HG02610 (cell line): Measurements from ENCODE around the gene AGXT.

Source experiments
- ATAC-seq: cut with Tn5 transposase; IDR thresholded peaks from one replicate; pipeline ENCODE4 v1.9.1; 2021; ENCODE audit warnings: mild to moderate bottlenecking, moderate library complexity; ENCODE audit not compliant: unreplicated experiment

The AGXT gene

DNA sequence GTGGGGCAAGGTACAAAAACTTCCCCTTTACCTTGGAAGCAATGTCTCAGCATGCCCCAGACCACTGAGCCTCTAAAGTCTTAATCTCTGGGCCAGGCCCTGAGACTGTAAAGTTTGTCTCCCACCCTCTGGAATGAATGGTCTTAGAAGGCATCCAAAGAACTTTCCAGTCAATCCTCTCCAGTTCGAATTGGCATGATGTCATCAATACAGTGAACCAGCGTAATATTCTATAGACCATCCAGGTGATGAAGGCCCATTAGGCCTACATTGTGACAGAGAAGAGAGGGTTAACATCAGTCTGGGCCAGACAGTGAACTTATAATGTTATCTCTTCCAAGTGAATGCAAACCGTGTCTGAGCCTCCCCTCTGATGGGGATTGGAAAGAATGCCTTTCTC, 16.1 kb downstream of the AGXT start:
- no peak for ATAC-seq

DNA sequence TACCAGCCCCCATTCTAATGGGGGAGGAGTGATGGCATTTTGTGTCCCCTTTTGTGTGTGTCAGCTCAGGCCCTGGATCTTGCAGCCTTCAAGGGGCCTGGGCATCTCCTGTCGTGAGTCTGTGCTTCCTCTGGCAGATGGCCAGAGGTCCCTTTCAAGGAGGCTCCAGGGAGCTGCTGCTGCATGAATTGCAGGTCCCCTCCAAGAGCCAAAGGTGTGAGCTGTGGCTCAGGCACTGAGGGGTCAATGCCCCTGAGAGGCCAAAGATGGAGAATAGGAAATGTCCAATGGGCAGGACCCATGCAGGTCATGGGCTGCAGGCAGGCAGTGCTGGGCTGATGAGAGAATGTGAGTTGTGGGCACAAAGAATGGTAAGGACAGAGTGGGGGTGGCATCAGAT, 16.9 kb downstream of the AGXT start:
- ATAC-seq: no peak

DNA sequence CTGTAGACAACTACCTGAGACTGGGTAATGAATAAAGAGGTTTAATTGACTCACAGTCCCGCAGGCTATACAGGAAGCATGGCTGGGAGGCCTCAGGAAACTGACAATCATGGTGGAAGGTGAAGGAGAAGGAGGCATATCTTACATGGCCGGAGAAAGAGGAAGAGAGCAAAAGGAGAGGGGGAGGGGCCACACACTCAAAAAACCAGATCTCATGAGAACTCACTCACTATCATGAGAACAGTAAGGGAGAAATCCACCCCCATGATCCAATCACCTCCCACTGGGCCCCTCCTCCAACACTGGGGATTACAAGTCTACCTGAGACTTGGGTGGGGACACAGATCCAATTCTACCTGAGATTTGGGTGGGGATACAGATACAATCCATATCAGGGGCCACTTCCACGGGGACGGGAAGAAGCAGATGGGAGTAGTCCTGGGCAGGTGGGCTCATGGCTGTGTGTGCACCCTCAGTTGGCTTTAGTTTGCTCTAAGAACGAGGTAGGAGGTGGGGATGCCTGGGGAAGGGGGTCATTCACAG, 17.5 kb downstream of the AGXT start:
- ATAC-seq: no peak

DNA sequence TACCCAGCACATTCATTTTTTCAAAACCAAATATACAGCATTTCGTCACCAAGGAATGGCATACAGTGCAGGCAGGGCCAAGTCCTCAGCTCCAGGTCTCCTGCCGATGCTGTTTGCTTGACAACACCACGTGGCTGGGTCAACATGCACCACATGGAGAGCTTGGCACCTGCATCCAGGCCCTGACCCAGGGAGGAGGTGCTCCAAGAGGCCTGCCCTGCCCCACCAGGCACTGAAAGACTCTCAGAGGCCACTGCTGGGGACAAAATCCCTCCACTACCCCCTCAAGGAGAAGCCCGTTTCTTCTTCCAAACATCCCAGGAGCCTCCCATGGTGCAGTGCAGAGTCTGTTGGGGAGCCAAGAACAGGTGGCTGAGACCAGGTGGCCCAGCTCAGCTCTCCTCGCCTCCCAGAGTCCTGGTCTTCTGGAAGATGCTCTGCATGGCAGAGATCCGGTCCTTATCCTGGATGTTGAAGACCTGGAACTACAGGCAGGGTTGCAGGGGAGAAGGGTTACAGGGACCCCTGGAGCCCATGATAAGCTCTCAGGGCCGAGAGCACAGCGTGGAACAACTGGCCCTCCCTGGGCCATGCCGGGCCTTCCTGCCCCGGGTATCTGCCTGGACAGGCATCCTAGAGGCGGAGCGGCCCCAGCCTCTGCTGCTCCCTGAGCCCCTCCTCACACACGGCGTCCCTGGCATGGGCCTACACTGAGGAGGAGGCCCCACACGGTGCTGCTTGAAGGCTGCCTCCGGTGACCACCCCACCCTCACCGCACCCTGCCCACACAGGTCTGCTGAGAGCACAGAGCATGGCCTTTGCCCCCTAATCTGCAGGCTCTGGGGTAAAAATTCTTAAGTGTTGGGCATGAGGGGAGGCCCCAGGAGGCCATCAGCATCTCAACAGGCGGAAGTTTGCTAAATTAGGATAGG, 18.3 kb downstream of the AGXT start:
- no peak for ATAC-seq

DNA sequence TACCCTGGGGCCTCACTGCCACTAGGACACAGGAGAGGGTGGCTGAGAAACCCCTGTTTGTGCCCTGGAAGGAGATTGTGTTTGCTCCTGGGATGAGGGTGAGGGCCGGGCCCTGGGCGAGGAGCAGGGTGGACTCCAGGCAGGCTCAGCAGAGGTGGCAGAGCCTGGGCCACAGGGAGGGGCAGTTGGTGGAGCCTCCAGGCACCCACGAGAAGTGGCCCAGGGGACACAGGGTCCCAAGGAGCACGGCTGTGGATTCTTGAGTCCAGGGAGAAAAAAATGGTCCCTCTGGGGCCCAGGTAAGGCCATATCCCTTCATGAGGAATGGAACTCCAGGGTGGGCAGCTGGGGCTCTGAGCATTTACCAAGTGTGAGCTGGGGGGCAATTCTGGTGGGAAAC, 19.0 kb downstream of the AGXT start:
- ATAC-seq: no peak

DNA sequence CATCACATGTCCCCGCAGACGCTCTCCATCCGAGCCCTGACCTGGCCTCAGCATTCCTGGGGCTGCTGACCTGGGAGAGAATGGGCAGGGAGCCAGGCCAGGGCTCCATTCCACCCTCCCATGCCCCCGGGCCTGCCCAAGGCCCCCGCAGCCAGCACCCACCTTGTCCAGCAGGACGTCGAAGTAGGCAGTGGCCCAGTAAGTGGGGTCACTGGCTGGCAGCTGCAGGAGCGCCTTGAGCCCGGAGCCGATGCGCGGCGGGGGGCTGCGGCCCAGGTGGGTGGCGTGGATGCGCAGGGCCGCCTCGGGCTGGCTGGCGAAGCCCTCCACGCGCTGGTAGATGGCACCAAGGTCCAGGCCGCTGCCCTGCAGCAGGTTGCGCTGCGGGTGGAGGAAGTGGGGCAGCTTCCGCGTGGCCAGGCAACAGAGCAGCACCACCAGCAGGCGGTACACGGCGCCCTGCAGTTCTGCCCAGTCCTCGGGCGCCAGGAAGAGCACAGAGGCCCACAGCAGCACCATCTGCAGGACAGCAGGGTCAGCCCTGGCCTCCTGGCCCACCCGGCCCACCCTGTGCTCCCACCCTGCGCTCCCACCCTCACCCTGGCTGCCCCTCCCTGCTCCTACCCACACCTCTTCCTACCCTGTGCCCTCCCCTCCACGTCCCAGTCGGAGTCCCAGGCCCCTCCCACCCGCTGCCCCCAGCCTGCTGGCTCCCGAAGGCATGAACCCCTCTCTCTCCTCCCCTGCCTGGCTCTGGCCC, 19.7 kb downstream of the AGXT start:
- no peak for ATAC-seq

DNA sequence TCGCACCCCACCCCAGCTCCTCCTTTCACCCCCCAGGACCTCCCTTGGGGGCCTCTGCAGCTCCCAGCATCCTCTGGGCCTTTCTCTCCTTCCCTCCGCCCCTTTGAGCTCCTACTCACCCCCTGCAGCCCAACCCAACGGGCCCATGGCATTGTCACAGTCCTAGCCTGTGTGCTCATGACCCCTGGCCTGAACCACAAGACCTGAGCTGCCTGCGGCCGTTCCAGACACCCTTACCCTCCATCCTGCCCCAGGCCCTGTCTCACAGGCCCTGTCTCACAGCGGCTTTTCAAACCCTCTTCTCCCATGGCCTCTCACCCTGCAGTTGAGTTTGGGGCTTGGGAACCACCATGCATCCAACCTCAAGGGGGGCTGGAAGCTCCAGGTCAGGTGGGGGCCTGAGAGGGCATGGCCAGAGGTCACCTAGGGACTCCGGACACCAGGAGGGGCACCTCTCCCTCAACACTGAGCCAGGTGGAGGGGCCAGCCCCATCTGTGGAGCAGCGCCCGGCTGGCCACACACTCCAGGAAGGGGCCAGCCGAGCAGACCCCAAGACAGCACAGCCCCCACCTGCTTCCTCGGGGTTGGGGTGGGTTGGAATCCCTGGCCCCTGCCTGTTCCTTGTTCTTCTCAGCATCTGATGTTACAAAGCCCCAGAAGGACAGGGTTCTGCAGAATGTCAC, 20.4 kb downstream of the AGXT start:
- ATAC-seq: no peak

DNA sequence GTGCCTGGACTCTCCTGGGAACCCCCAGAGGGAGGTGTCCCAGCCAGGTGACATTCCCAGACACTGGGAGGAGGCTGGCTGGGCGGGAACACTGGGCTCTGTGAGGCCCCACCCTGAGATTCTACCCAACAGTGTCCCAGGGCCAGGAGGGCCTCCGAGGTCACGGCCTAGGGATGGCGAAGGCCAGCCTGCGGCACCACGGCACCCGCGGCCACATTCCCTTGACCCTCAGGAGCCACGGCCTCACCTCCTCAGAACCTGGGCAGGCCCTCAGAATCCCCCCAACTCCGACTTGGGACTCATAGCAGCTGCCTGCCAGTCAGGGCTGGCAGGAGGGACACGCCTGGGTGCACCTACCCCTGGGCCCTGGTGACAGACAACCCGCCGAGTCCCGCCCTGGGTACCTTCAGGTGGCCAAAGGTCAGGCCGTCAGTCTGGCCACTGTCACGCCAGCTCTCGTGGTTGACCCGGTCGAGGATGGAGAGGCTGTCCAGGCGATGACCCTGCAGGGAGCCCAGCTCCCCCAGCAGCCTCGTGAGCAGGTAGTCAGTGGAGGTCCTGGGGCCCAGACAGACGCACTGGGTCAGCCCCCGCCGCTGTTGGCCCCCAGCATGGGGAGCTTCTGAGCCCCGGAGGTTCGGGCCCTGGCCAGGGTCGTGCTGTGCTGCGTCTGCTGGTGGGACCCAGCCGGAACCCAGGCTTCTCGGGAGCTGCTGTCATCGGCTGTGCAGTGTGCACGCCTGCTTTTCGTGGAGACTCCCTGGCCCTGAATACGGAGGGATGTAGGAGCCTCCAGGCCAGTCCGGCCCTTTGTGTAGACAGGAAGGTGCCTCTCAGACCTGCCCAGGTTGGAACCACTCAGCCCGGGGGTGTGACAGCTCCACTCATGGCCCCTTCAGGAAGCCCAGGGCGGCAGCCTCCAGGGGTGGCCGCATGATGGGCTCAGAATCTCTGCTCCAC, 21.3 kb downstream of the AGXT start:
- no peak for ATAC-seq

DNA sequence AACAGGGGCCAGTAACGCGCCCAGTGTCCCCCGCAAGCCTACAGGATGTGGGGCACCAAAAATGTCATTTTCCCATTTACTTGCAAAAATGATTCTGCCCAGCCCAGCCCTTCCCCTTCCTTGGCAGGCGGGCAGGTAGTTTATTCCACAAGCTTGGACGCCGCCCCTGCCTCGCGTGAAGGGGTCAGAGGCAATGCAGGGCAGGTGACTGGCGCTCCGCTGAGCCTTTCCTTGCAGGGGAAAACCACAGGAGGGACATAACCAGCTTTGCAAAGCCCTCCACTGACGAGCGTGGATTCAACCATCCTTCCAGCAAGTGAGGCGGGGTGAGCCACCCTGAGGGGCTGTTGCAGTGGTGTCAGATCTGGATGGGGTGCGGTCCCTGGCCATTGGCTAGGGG, 22.1 kb downstream of the AGXT start:
- ATAC-seq: no peak

DNA sequence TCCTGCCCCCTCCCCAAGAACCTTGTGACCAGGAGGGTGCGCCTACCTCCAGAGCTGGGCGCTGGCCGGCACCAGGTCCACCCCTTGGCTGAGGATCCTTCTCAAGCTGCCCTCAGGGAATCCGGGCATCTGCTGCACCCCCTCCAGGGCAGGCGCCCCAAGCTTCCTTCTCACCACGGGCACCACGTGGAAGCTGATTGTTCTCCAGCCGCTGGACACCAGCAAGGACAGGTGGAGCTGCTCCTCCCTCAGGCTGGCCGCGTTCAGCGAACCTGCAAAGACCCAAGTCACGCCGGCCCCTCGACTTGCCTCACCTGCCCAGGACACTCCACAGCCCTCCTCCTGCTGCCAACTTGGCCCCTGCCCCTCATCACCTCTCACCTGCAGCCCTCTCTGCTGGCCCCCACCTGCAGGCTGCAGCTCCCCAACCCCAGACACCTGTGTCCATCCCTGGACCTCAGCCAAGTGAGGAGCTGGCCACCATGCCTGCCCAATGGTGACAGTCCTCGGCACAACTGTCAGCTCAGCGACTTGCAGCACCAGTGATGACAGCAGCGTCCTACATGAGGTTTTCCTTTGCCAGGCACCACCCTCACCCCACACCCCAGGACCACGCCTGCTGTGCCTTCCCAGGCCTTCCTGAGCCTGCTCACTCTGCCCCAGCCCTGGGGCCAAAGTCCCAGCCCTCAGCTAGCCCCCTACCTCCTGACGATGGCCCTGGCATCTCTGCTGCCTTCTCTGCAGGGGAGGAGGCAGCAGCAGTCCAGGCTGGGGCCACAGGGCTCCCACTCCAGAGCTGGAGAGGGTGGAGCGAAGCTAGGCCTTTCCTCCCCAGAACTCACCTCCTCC, 23.1 kb downstream of the AGXT start:
- ATAC-seq: no peak

DNA sequence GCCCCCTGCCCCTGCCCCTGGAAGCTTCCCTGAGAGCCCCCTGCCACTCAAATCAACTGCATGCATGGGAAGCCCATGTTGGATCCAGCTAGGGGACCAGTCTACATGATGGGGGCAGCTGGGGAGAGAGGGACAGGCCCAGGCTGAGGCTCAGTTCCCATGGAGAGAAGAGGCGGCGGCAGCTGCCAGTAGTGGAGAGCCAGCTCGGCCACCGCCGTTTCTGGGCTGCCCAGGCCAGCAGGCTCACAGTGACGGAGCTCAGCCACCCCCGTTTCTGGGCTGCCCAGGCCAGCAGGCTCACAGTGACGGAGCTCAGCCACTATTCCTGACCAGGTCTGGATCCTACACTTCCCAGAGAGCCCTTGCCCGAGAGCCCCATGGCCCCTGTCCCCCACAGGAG, 23.7 kb downstream of the AGXT start:
- ATAC-seq: no peak

DNA sequence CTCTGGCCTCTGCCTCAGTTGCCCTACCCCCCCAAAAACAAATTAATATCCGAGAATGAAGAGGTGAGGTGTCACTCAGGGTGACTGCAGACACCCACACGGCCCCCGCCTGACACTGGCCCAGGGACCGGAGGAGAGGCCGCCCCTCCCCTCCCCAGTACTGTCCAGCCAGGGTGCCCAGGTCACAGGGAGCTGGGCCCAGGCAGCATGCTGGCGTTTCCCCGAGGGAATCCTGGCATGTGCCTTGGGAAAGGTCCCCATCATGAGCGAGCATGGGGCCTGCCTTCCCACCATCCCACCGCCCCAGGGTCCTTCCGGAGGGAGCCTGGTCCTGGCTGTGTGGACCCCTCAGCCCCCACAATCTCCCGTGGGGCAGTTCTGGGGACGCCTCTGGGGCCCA, 24.3 kb downstream of the AGXT start:
- ATAC-seq: no peak

DNA sequence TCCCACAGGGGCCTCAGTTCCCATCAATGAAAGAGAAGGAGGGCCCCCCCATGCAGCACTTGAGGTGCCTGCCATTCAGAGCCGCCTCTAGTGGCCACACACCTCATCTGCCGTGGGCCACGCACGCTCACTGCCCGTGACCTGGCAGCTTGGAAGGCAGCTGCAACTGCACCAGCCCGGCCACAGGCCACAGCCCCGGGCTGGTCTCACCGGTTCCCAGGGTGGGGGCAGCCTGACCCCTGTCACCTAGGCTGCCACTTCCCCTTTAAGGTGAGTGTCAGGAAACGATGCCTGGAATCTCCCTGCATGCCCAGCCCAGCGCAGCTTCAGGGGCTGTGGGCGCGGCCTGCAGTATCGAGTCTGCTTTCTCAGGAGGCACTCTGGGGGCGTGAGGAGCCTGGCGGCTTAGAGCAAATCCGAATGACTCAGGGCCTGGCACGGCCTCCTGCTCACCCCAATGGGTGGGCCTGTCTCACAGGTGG, 24.8 kb downstream of the AGXT start:
- ATAC-seq: no peak

DNA sequence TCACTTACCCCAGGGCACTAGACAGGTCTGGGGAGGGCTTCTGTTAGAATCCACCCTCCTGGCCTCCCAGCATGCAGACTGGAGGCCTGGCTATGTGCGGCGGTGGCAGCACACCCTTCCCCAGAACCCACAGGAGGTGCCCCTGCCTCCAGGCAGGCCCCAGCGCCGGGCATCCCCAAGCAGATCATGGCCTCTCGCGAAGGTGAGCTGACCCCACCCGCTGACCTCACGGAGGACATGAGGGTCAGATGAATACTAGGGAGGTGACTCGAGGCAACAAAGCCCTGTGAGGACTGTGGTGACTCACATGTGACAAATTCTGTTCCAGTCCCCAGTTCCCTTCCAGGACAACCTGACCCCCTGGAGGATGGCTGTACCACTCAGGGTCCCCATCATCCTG, 25.4 kb downstream of the AGXT start:
- no peak for ATAC-seq

DNA sequence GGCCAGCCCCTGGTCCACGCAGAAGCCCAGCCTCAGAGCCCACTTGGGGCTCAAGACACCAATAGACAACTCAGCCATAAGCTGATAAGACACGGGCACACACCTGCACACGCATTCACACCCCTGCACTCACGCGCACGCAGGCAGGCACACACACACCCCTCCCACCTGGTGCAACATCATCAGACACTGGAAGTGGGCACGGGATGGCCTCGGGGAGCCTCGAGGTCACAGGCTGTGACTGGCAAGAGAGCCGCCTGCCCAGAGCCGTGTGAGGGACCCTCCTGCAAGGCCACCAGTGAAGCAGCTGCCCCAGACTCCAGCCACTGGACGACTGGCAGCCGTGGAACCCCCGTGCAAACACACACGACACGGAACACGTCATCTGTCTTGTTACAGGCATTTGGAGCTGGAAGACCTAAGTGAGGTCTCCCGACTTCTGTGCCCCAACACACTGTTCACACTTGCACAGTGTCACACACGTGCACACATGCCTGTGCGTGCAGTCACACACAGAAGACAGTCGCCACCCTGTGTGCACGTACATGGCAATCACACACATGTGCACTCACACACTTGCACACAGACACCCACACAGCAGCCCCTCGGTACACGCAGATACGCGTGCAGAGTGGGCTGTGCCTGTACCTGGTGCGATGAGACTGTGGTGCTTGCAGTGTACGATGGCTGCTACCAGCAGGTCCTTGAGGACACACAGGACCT, 26.4 kb downstream of the AGXT start:
- ATAC-seq: no peak

DNA sequence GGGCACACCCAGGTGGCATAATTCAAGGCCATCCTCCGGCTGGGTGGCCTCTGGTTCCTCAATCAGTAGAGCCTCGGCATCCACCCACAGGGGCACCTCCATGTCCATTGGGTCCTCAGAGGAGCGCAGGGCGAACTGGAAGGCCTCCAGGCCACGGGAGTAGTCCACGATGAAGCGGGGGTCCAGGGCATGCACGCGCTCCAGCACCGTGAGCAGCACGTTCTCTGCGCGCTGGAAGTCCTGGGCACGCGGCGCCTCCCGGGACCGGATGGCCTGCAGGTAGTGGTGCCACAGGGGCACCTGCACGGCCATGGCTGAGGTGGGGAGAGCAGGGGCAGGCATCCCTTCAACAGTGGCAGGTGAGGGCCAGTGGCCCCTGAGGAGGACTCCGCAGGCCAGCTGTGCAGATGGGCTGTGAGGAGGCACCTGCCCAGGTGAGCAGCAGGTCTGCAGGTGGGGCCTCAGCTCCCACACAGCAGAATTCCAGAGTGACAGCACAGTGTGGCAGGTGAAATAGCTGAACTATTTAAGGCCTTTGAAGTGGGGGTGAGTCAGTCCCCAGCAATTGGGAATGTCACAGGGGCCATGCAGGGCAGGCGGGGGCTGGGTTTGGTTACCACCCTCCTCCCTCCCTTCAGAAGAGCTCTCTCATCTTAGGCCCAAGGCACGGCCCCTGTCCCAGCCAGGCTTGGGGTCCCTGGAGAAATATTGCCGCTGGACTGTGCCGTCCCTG, 27.2 kb downstream of the AGXT start, which contains the start of gene MAB21L4:
Gene MAB21L4 (minus strand): TSS at position 501 of the 733 bp plus-strand sequence. CDS start 159 bp downstream, at position 342.
- no peak for ATAC-seq

DNA sequence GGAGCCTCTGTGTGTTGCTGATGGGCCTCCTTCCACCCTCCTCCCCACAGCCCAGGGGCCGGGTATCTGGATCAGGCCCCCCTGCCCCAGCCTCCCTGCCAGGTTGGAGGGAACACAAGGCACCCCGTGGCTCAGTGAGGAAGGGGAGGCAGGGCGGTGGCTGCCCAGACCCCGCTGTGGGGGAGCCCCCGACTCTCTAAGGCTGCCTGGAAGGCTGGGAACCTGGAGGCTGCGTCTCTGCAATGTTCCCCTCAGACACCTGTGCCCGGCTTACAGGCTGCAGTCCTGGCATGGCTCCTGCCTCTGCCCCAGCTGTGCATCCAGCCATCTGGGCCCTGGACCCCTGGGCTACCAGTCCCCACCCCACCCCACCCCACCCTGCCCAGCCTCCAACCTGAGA, 27.8 kb downstream of the AGXT start:
- ATAC-seq: no peak
